ENCODE results near the gene PID1.

Gene PID1

GRCh38 chr2:229313591-229313990 is 42.5 kb upstream of the PID1 start:
- TF ChIP-seq REST (IDR thresholded peaks at IDR 0.05; ENCODE audit: insufficient replicate concordance, low read depth): no peak
- no peak for TF ChIP-seq POLR2AphosphoS5 (IDR thresholded peaks at IDR 0.05; ENCODE audit: low read depth)
- no peak for TF ChIP-seq CTCF (IDR thresholded peaks at IDR 0.05; ENCODE audit: insufficient read depth, low read length)
- TF ChIP-seq SPI1 (IDR thresholded peaks at IDR 0.05; ENCODE audit: borderline replicate concordance, low read depth): no peak
- no peak for TF ChIP-seq GABPA (IDR thresholded peaks at IDR 0.05; ENCODE audit: low read depth)
- DNase-seq (ENCODE audit: low read depth in 1 of 2, low spot score in 1 of 2): no peak
- Histone ChIP-seq H3K27me3 (ENCODE audit: insufficient read depth, poor library complexity, severe bottlenecking) (no peaks in the 10 kb centered on the region), H3K4me3 (replicated peaks; ENCODE audit: insufficient read depth, low read length) (no peak overlapping the region), H3K27ac (replicated peaks) (no peak overlapping the region)

- DNase-seq (ENCODE audit: low read depth in 1 of 2, low spot score in 1 of 2): no peak
- H3K27ac ChIP-seq (replicated peaks): no peak overlapping the region
- H3K27me3 ChIP-seq (ENCODE audit: insufficient read depth, poor library complexity, severe bottlenecking): no peaks in the 10 kb centered on the region
- no peak overlapping the region for H3K4me3 ChIP-seq (replicated peaks; ENCODE audit: insufficient read depth, low read length)
- TF ChIP-seq POLR2AphosphoS5 (IDR thresholded peaks at IDR 0.05; ENCODE audit: low read depth): no peak
- TF ChIP-seq GABPA (IDR thresholded peaks at IDR 0.05; ENCODE audit: low read depth): no peak
- TF ChIP-seq SPI1 (IDR thresholded peaks at IDR 0.05; ENCODE audit: borderline replicate concordance, low read depth): no peak
- no peak for TF ChIP-seq CTCF (IDR thresholded peaks at IDR 0.05; ENCODE audit: insufficient read depth, low read length)
- no peak for TF ChIP-seq REST (IDR thresholded peaks at IDR 0.05; ENCODE audit: insufficient replicate concordance, low read depth)
Observed at GRCh38 chr2:229301237-229301636, 30.1 kb upstream of the PID1 start.

- no peak overlapping the region for H3K4me3 ChIP-seq (replicated peaks; ENCODE audit: insufficient read depth, low read length)
- DNase-seq (ENCODE audit: low read depth in 1 of 2, low spot score in 1 of 2): peak; percentile 32 to 89
- H3K27me3 ChIP-seq (ENCODE audit: insufficient read depth, poor library complexity, severe bottlenecking): no peaks in the 10 kb centered on the region
- H3K27ac ChIP-seq (replicated peaks): no peak overlapping the region
- TF ChIP-seq GABPA (IDR thresholded peaks at IDR 0.05; ENCODE audit: low read depth): no peak
- no peak for TF ChIP-seq SPI1 (IDR thresholded peaks at IDR 0.05; ENCODE audit: borderline replicate concordance, low read depth)
- no peak for TF ChIP-seq POLR2AphosphoS5 (IDR thresholded peaks at IDR 0.05; ENCODE audit: low read depth)
- no peak for TF ChIP-seq CTCF (IDR thresholded peaks at IDR 0.05; ENCODE audit: insufficient read depth, low read length)
- TF ChIP-seq REST (IDR thresholded peaks at IDR 0.05; ENCODE audit: insufficient replicate concordance, low read depth): no peak
Observed at GRCh38 chr2:229300790-229301189, 29.7 kb upstream of the PID1 start.
